Mesendoderm (in vitro differentiated cells): ENCODE results near the gene ANO2.

Experiments used
- DNase-seq: peaks from one replicate; pipeline ENCODE4 v3.0.0; 2013
- H2AK5ac ChIP-seq: 2 replicates; pipeline ENCODE4 v1.6.1; 2013; ENCODE audit warnings: low read length, inconsistent platforms
- H2BK120ac ChIP-seq: 2 replicates; pipeline ENCODE4 v1.6.1; 2013; ENCODE audit warnings: low read depth, mild to moderate bottlenecking, low read length, moderate library complexity, mixed read lengths
- H2BK15ac ChIP-seq: replicated peaks from 2 replicates; pipeline ENCODE4 v1.6.1; 2013; ENCODE audit warnings: low read depth, mild to moderate bottlenecking, moderate library complexity
- H2BK5ac ChIP-seq: 2 replicates; pipeline ENCODE4 v1.6.1; 2013; ENCODE audit warnings: low read length, inconsistent platforms
- H3K18ac ChIP-seq: 2 replicates; pipeline ENCODE4 v1.6.1; 2013; ENCODE audit warnings: mild to moderate bottlenecking, low read length, mixed read lengths
- H3K23ac ChIP-seq: one replicate; pipeline ENCODE4 v1.6.1; 2013; ENCODE audit warnings: low read length
- H3K27ac ChIP-seq: 2 replicates; pipeline ENCODE4 v1.5.1; 2013; ENCODE audit warnings: low read depth, mild to moderate bottlenecking, inconsistent platforms, low read length, moderate library complexity
- H3K27me3 ChIP-seq: 2 replicates; pipeline ENCODE4 v1.6.1; 2013; ENCODE audit warnings: low read length, control low read depth, mild to moderate bottlenecking, inconsistent platforms; ENCODE audit not compliant: insufficient read depth, poor library complexity
- H3K36me3 ChIP-seq: 2 replicates; pipeline ENCODE4 v1.6.1; 2013; ENCODE audit warnings: low read length, inconsistent platforms; ENCODE audit not compliant: control insufficient read depth, insufficient read depth
- H3K4ac ChIP-seq: one replicate; pipeline ENCODE4 v1.6.1; 2013; ENCODE audit warnings: low read depth, mild to moderate bottlenecking, low read length, moderate library complexity
- H3K4me1 ChIP-seq: 2 replicates; pipeline ENCODE4 v1.6.1; 2013; ENCODE audit warnings: low read depth, low read length, inconsistent platforms; ENCODE audit not compliant: control insufficient read depth
- H3K4me2 ChIP-seq: 2 replicates; pipeline ENCODE4 v1.6.1; 2013; ENCODE audit warnings: low read length
- H3K4me3 ChIP-seq: 2 replicates; pipeline ENCODE4 v1.5.1; 2013; ENCODE audit warnings: mild to moderate bottlenecking, low read length
- H3K56ac ChIP-seq: one replicate; pipeline ENCODE4 v1.6.1; 2013; ENCODE audit warnings: low read length
- H3K79me1 ChIP-seq: 2 replicates; pipeline ENCODE4 v1.6.1; 2013; ENCODE audit warnings: low read length, inconsistent platforms
- H3K79me2 ChIP-seq: 2 replicates; pipeline ENCODE4 v1.6.1; 2013; ENCODE audit warnings: mild to moderate bottlenecking, low read length; ENCODE audit not compliant: control insufficient read depth, insufficient read depth
- H3K9ac ChIP-seq: 2 replicates; pipeline ENCODE4 v1.6.1; 2013; ENCODE audit warnings: low read length, inconsistent platforms
- H4K5ac ChIP-seq: one replicate; pipeline ENCODE4 v1.6.1; 2013; ENCODE audit warnings: low read length
- H4K8ac ChIP-seq: one replicate; pipeline ENCODE4 v1.6.1; 2013; ENCODE audit warnings: low read depth, mild to moderate bottlenecking, control low read depth, low read length, moderate library complexity
- WGBS: extraction: QIAGEN DNeasy Blood & Tissue Kit; methylation state at CpG from one replicate; pipeline ENCODE4 v1.1.7; 2013; ENCODE audit warnings: low lambda C conversion rate, missing lambda C conversion rate; ENCODE audit not compliant: insufficient coverage; ENCODE audit errors: extremely low coverage; 5-methylcytosine and 5-hydroxymethylcytosine counted together

The ANO2 gene

GRCh38 chr12:5960783-5961182 lies 15.7 kb upstream of the ANO2 start:
- H4K5ac ChIP-seq = no peak overlapping the region
- peak; percentile 42 for DNase-seq
- no peak overlapping the region for H3K56ac ChIP-seq
- no peaks in the 10 kb centered on the region for H3K79me2 ChIP-seq
- no peaks in the 10 kb centered on the region for H3K36me3 ChIP-seq
- no peak overlapping the region for H3K18ac ChIP-seq
- H2BK15ac ChIP-seq = no peak overlapping the region
- no peak overlapping the region for H2BK120ac ChIP-seq
- H4K8ac ChIP-seq = no peak overlapping the region
- no peak overlapping the region for H2AK5ac ChIP-seq
- H3K4me1 ChIP-seq = peaks cover 13% of the 10 kb centered on the region
- H3K27me3 ChIP-seq = no peaks in the 10 kb centered on the region
- H2BK5ac ChIP-seq = no peak overlapping the region
- no peak overlapping the region for H3K4ac ChIP-seq
- no peaks in the 10 kb centered on the region for H3K79me1 ChIP-seq
- no CpG with 5 or more reads among the region's 4 CpGs for WGBS
- H3K27ac ChIP-seq = no peak overlapping the region
- no peak overlapping the region for H3K4me3 ChIP-seq
- no peak overlapping the region for H3K9ac ChIP-seq
- no peak overlapping the region for H3K23ac ChIP-seq
- no peak overlapping the region for H3K4me2 ChIP-seq

DNA sequence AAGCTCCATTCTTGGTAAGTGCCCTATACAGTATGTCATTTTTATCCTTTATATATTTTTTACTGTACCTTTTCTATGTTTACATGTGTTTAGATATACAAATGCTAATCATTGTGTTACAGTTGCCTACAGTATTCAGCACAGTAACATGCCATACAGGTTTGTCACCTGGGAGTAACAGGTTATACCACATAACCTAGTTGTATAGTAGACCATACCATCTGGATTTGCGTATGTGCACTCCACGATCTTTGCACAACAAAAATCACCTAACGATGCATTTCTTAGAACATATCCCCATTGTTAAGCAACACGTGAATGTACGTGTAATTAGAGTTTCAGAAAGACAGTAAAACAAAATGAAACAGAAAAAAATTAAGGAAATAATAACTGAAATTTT lies 11.9 kb upstream of the ANO2 start:
- Histone ChIP-seq H4K8ac (no peak overlapping the region), H3K56ac (no peak overlapping the region), H2BK120ac (no peak overlapping the region), H2BK15ac (no peak overlapping the region), H3K79me1 (no peaks in the 10 kb centered on the region), H3K36me3 (no peaks in the 10 kb centered on the region), H3K4me1 (no peaks in the 10 kb centered on the region), H3K27me3 (no peaks in the 10 kb centered on the region), H3K27ac (no peak overlapping the region), H3K4me3 (no peak overlapping the region), H3K4me2 (no peak overlapping the region), H2BK5ac (no peak overlapping the region), H4K5ac (no peak overlapping the region), H2AK5ac (no peak overlapping the region), H3K79me2 (no peaks in the 10 kb centered on the region), H3K9ac (no peak overlapping the region), H3K23ac (no peak overlapping the region), H3K4ac (no peak overlapping the region), H3K18ac (no peak overlapping the region)
- no CpG with 5 or more reads among the region's 5 CpGs for WGBS
- no peak for DNase-seq

- Histone ChIP-seq H2AK5ac (no peak overlapping the region), H3K4me3 (no peak overlapping the region), H3K4me1 (no peaks in the 10 kb centered on the region), H3K27ac (no peak overlapping the region), H3K56ac (no peak overlapping the region), H3K9ac (no peak overlapping the region), H3K23ac (no peak overlapping the region), H4K5ac (no peak overlapping the region), H2BK5ac (no peak overlapping the region), H3K36me3 (no peaks in the 10 kb centered on the region), H3K79me1 (no peaks in the 10 kb centered on the region), H3K79me2 (no peaks in the 10 kb centered on the region), H3K4me2 (no peak overlapping the region), H2BK120ac (no peak overlapping the region), H2BK15ac (no peak overlapping the region), H3K4ac (no peak overlapping the region), H3K18ac (no peak overlapping the region), H4K8ac (no peak overlapping the region), H3K27me3 (no peaks in the 10 kb centered on the region)
- no peak for DNase-seq
- WGBS = no CpG with 5 or more reads among the region's 3 CpGs
Observed at GRCh38 chr12:5954661-5955060, 9.6 kb upstream of the ANO2 start.

DNA sequence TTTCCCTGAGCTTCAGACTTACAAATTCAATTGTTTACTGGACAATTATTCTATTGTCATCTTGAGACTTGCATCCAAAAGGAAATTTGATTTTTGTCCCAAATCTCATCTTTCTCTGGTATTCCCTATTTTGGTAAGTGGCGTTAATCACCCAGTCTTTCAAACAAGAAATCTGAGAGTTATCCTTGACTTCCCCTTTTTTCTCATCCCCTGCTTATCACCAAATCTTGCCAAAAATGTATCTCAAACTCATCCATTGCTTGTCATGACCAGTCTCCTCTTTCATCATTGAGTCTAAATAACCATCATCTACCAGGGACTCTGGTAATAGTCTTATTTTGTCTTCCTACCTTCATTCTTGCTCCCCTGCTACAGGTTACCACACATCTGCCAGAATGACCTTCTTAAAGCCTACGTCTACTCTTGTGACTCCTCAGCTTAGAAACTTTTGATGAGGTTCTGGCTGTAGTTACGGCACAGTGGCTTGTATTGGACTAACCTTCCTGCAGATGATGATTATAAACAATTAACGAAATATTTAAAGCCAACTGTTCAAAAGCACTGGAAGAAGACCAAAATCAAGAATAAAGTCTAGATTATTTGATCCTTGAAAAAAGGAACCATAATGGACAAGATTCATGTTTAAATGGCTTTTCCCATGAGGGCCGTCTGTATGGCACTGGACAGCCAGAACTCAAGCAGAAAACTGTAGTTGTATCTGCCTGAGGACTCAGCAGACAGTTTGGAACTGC lies 9.0 kb upstream of the ANO2 start:
- WGBS = no CpG with 5 or more reads among the region's 5 CpGs
- no peak overlapping the region for H2AK5ac ChIP-seq
- no peak overlapping the region for H4K8ac ChIP-seq
- no peak overlapping the region for H4K5ac ChIP-seq
- no peak overlapping the region for H3K18ac ChIP-seq
- no peak overlapping the region for H3K56ac ChIP-seq
- no peak overlapping the region for H2BK5ac ChIP-seq
- H3K9ac ChIP-seq = no peak overlapping the region
- H3K27ac ChIP-seq = no peak overlapping the region
- H3K4me2 ChIP-seq = no peak overlapping the region
- H3K23ac ChIP-seq = no peak overlapping the region
- H3K4me3 ChIP-seq = no peak overlapping the region
- H3K4ac ChIP-seq = no peak overlapping the region
- no peaks in the 10 kb centered on the region for H3K36me3 ChIP-seq
- no peaks in the 10 kb centered on the region for H3K27me3 ChIP-seq
- H2BK120ac ChIP-seq = no peak overlapping the region
- H3K79me2 ChIP-seq = no peaks in the 10 kb centered on the region
- H3K4me1 ChIP-seq = no peaks in the 10 kb centered on the region
- no peak for DNase-seq
- H2BK15ac ChIP-seq = no peak overlapping the region
- no peaks in the 10 kb centered on the region for H3K79me1 ChIP-seq

DNA sequence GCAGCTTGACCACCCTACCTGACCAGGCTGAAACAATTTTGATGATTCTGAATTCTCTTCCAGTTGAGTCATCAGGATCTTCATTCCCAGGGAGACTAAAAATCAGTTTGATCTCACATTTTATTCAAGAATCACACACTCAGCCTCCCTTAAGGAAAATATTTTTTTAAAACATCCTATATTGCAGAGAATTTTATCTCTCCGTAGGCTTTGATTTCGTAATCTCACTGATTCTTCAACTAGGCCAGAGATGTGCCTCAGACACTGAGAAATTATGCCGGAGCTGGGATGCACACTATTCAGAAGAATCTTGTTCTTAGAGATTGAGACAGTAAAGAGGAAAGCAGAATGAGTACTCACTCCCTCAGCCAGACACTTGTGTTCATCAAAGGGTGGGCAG lies 7.0 kb upstream of the ANO2 start:
- no peak overlapping the region for H2BK5ac ChIP-seq
- H3K18ac ChIP-seq = no peak overlapping the region
- H3K79me2 ChIP-seq = no peaks in the 10 kb centered on the region
- H4K8ac ChIP-seq = no peak overlapping the region
- no peaks in the 10 kb centered on the region for H3K79me1 ChIP-seq
- H3K56ac ChIP-seq = no peak overlapping the region
- no peak overlapping the region for H4K5ac ChIP-seq
- H3K4me1 ChIP-seq = no peaks in the 10 kb centered on the region
- H2BK120ac ChIP-seq = no peak overlapping the region
- no peak overlapping the region for H3K23ac ChIP-seq
- H3K4me3 ChIP-seq = no peak overlapping the region
- no peaks in the 10 kb centered on the region for H3K27me3 ChIP-seq
- no peak overlapping the region for H3K4ac ChIP-seq
- H3K36me3 ChIP-seq = no peaks in the 10 kb centered on the region
- H3K27ac ChIP-seq = no peak overlapping the region
- H3K4me2 ChIP-seq = no peak overlapping the region
- no CpG with 5 or more reads among the region's 3 CpGs for WGBS
- no peak overlapping the region for H3K9ac ChIP-seq
- no peak overlapping the region for H2AK5ac ChIP-seq
- DNase-seq = no peak
- H2BK15ac ChIP-seq = no peak overlapping the region

DNA sequence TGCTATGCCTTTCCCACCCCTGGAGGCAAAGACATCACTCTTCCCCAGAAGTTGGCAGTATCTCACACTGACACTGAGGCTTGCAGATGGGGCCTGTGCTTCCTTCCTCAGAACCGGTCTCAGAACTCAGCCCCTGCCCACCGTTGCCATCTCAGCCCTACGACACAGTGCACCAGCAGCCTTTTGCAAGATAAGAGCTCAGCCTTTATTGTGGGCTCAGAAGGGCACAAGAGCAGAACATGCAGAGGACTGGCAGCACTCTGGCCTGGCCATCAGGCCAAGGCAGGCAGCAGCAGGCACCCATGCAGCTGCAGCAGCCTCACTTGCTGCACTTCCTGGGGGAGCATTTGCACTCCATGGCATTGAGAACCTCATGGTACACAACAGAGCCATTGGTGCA lies 3.6 kb upstream of the ANO2 start:
- H3K4ac ChIP-seq = no peak overlapping the region
- no CpG with 5 or more reads among the region's 3 CpGs for WGBS
- H3K4me3 ChIP-seq = no peak overlapping the region
- H4K5ac ChIP-seq = no peak overlapping the region
- no peak overlapping the region for H2BK15ac ChIP-seq
- no peak overlapping the region for H3K9ac ChIP-seq
- no peak for DNase-seq
- H2BK5ac ChIP-seq = no peak overlapping the region
- H4K8ac ChIP-seq = no peak overlapping the region
- no peak overlapping the region for H3K27ac ChIP-seq
- H2BK120ac ChIP-seq = no peak overlapping the region
- no peaks in the 10 kb centered on the region for H3K4me1 ChIP-seq
- peaks cover 2% of the 10 kb centered on the region for H3K27me3 ChIP-seq
- H3K79me2 ChIP-seq = no peaks in the 10 kb centered on the region
- no peak overlapping the region for H2AK5ac ChIP-seq
- no peaks in the 10 kb centered on the region for H3K36me3 ChIP-seq
- no peak overlapping the region for H3K56ac ChIP-seq
- H3K79me1 ChIP-seq = no peaks in the 10 kb centered on the region
- H3K18ac ChIP-seq = no peak overlapping the region
- H3K23ac ChIP-seq = no peak overlapping the region
- no peak overlapping the region for H3K4me2 ChIP-seq
